ENCODE data around the gene TENT4A.

DNA sequence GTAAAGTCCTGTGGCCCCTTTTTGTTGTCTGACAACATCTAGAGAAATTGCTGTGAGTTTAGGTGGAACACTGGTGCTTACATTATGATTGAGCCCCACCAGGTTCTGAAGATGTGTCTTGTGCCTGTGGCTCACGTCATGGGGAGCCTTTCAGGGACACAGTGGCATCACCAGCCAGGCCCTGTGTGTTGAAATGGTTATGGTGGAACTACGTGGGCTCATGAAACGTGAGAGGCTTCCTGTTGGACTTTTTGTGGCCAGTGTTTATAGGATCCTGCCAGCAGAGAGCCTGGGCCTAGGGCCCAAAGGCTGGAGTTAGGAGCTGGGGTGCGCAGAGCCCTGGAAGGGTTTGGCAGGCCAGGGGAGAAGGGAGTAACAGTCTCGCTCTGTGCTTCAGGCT lies 46.8 kb downstream of the TENT4A start:
- TF ChIP-seq EZH2 (conservative IDR thresholded peaks at IDR 0.05; ENCODE audit: low read depth, low read length) (no peak), ZNF10 (CRISPR knock-in tag; IDR thresholded peaks at IDR 0.05; ENCODE audit: borderline replicate concordance, low read depth) (no peak), ZNF441 (CRISPR knock-in tag; IDR thresholded peaks at IDR 0.05; ENCODE audit: borderline replicate concordance) (no peak), POLR2A (IDR thresholded peaks at IDR 0.05; ENCODE audit: insufficient read depth in 1 of 2, low read depth in 2 of 2, low read length in 2 of 2) (no peak), POLR2AphosphoS5 (IDR thresholded peaks at IDR 0.05; ENCODE audit: low read depth, low read length) (no peak), ZNF3 (CRISPR knock-in tag; IDR thresholded peaks at IDR 0.05) (no peak), ZNF121 (CRISPR knock-in tag; IDR thresholded peaks at IDR 0.05) (no peak), REXO4 (CRISPR knock-in tag; IDR thresholded peaks at IDR 0.05; ENCODE audit: borderline replicate concordance) (no peak), NR1H2 (CRISPR knock-in tag; IDR thresholded peaks at IDR 0.05; ENCODE audit: borderline replicate concordance, low read depth) (no peak), MEIS2 (CRISPR knock-in tag; IDR thresholded peaks at IDR 0.05) (no peak), CTCF (CRISPR knock-in tag; IDR thresholded peaks at IDR 0.05) (no peak), ZNF629 (CRISPR knock-in tag; conservative IDR thresholded peaks at IDR 0.05) (no peak), ZNF704 (CRISPR knock-in tag; IDR thresholded peaks at IDR 0.05; ENCODE audit: borderline replicate concordance) (no peak)
- TF ChIP-seq, protein P1, sequence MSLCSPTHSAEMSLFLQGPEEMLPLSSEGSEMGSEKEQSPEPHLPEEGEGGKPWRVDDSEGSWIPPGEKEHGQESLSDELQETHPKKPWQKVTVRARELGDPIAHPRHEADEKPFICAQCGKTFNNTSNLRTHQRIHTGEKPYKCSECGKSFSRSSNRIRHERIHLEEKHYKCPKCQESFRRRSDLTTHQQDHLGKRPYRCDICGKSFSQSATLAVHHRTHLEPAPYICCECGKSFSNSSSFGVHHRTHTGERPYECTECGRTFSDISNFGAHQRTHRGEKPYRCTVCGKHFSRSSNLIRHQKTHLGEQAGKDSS (CRISPR knock-in tag; IDR thresholded peaks at IDR 0.05; ENCODE audit: borderline replicate concordance, low read depth), result no peak

Measured in HepG2 (cell line).